Endodermal cell (in vitro differentiated cells): Measurements from ENCODE around the gene PRSS58. TPM values are rescaled to one million over a fixed set of nuclear protein-coding genes. Genes with fewer than 3 reads are reported as not detected.
A peak's percentile ranks its signal among the peaks of the same experiment; 100 is the strongest.

Experiments used
- DNase-seq: peaks from one replicate; pipeline ENCODE4 v3.0.0-alpha.2; 2017
- H3K27ac ChIP-seq: 2 replicates; pipeline ENCODE4 v1.5.1; 2013; ENCODE audit warnings: mild to moderate bottlenecking, low read depth, low read length, moderate library complexity
- H3K27me3 ChIP-seq: 2 replicates; pipeline ENCODE4 v1.6.1; 2013; ENCODE audit warnings: mild to moderate bottlenecking, low read length, moderate library complexity; ENCODE audit not compliant: insufficient read depth, control insufficient read depth, poor library complexity, severe bottlenecking
- H3K36me3 ChIP-seq: 2 replicates; pipeline ENCODE4 v1.7.0; 2013; ENCODE audit warnings: mild to moderate bottlenecking, low read length, moderate library complexity; ENCODE audit not compliant: control insufficient read depth, insufficient read depth
- H3K4me1 ChIP-seq: one replicate; pipeline ENCODE4 v1.7.0; 2013; ENCODE audit warnings: low read length; ENCODE audit not compliant: control insufficient read depth, insufficient read depth
- H3K4me3 ChIP-seq: 2 replicates; pipeline ENCODE4 v1.5.1; 2013; ENCODE audit warnings: mild to moderate bottlenecking, low read length, moderate library complexity
- H3K9ac ChIP-seq: 2 replicates; pipeline ENCODE4 v1.6.1; 2013; ENCODE audit warnings: mild to moderate bottlenecking, low read length, moderate library complexity; ENCODE audit not compliant: poor library complexity, severe bottlenecking; ENCODE audit errors: extremely low read depth
- H3K9me3 ChIP-seq: 2 replicates; pipeline ENCODE4 v1.6.1; 2013; ENCODE audit warnings: mild to moderate bottlenecking, low read length, moderate library complexity; ENCODE audit not compliant: control insufficient read depth
- H3K27ac Mint-ChIP-seq: 2 replicates; pipeline ENCODE4 v1.8.0; 2020; ENCODE audit warnings: mixed read lengths
- H3K27me3 Mint-ChIP-seq: 2 replicates; pipeline ENCODE4 v1.8.0; 2021; ENCODE audit warnings: mild to moderate bottlenecking, mixed read lengths; ENCODE audit not compliant: insufficient read depth
- H3K36me3 Mint-ChIP-seq: 2 replicates; pipeline ENCODE4 v1.8.0; 2020; ENCODE audit warnings: low read depth, mixed read lengths
- H3K4me1 Mint-ChIP-seq: 2 replicates; pipeline ENCODE4 v1.8.0; 2020; ENCODE audit warnings: mixed read lengths
- H3K4me3 Mint-ChIP-seq: 2 replicates; pipeline ENCODE4 v1.8.0; 2020; ENCODE audit warnings: mild to moderate bottlenecking, moderate library complexity, mixed read lengths
- H3K9me3 Mint-ChIP-seq: 2 replicates; pipeline ENCODE4 v1.8.0; 2020; ENCODE audit warnings: mild to moderate bottlenecking, mixed read lengths
- CTCF ChIP-seq: fragments of 200-600 bp; sonication (generic); conservative IDR thresholded peaks from 2 replicates; pipeline ENCODE4 v1.5.0; 2021; ENCODE audit warnings: antibody characterized with exemption, mild to moderate bottlenecking
- WGBS, 2 experiments: methylation state at CpG; one replicate each; pipeline versions ENCODE4 v1.1.5 to v1.1.7; 2013; ENCODE audit warnings: missing lambda C conversion rate in 2 of 2, mixed read lengths in 1 of 2; ENCODE audit not compliant: insufficient coverage in 1 of 2, insufficient read length in 1 of 2; 5-methylcytosine and 5-hydroxymethylcytosine counted together
- total RNA-seq, 2 donors: library from RNA; stranded (reverse); fragmentation: NEBNext Ultra II Directional in 1 of 2; extraction: Animal tissue kit (Norgen Biotek cat#: 25700) in 1 of 2; gene quantifications; 2 replicates in 1 of 2; 3 replicates in 1 of 2; pipeline ENCODE4 v1.2.1, GENCODE V29; 2021

PRSS58 gene
- total RNA-seq, 2 donors from 2014 or later, result not detected

GRCh38 chr7:142301923-142302550, 44.2 kb upstream of the PRSS58 start:
- Histone ChIP-seq H3K27me3 (no peaks in the 10 kb centered on the region), H3K9me3 (no peaks in the 10 kb centered on the region), H3K27ac (no peak overlapping the region), H3K36me3 (no peaks in the 10 kb centered on the region), H3K4me3 (no peak overlapping the region), H3K9ac (no peak overlapping the region), H3K4me1 (no peaks in the 10 kb centered on the region)
- Mint-ChIP-seq H3K27ac (no peak overlapping the region), H3K4me3 (no peak overlapping the region), H3K27me3 (peaks cover 8% of the 10 kb centered on the region), H3K36me3 (no peaks in the 10 kb centered on the region), H3K9me3 (no peaks in the 10 kb centered on the region), H3K4me1 (peaks cover 10% of the 10 kb centered on the region)
- DNase-seq, result no peak
- TF ChIP-seq CTCF, result peak; percentile 81
- WGBS, 2 experiments, result 44 to 50% methylated on average over 1 of the region's 3 CpGs

- peaks cover 8% of the 10 kb centered on the region for H3K27me3 Mint-ChIP-seq
- H3K27ac Mint-ChIP-seq, result no peak overlapping the region
- no peak for DNase-seq
- no peaks in the 10 kb centered on the region for H3K36me3 Mint-ChIP-seq
- H3K4me3 Mint-ChIP-seq, result no peak overlapping the region
- no peaks in the 10 kb centered on the region for H3K27me3 ChIP-seq
- H3K9me3 Mint-ChIP-seq, result no peaks in the 10 kb centered on the region
- TF ChIP-seq CTCF, result no peak
- no peaks in the 10 kb centered on the region for H3K36me3 ChIP-seq
- 83 to 94% methylated on average over 1 to 3 of the region's 3 CpGs for WGBS, 2 experiments
- no peak overlapping the region for H3K27ac ChIP-seq
- no peak overlapping the region for H3K4me3 ChIP-seq
- no peak overlapping the region for H3K9ac ChIP-seq
- H3K4me1 Mint-ChIP-seq, result peaks cover 10% of the 10 kb centered on the region
- no peaks in the 10 kb centered on the region for H3K4me1 ChIP-seq
- no peaks in the 10 kb centered on the region for H3K9me3 ChIP-seq
These were observed 43.4 kb upstream of the PRSS58 start for GRCh38 chr7:142301299-142301698.

DNA sequence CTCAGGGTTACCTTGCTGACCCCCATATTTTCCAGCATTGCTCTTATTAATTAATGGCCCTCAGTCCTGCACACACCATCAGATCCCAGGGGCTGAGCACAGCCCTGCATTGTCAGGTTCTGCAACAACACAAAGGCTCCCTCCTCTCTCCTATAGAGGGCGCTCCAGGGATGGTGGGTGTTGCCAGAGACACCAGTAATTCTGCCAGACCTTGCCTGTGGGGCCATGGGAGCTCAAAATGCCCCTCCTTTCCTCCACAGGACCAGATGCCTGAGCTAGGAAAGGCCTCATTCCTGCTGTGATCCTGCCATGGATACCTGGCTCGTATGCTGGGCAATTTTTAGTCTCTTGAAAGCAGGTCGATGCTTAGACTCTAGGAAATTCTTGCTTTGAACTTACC, 42.8 kb upstream of the PRSS58 start:
- no peak overlapping the region for H3K9ac ChIP-seq
- no peaks in the 10 kb centered on the region for H3K9me3 ChIP-seq
- peaks cover 10% of the 10 kb centered on the region for H3K4me1 Mint-ChIP-seq
- peak; percentile 92 for DNase-seq
- H3K4me1 ChIP-seq, result no peaks in the 10 kb centered on the region
- H3K9me3 Mint-ChIP-seq, result no peaks in the 10 kb centered on the region
- peak; percentile 82 for TF ChIP-seq CTCF
- H3K36me3 Mint-ChIP-seq, result no peaks in the 10 kb centered on the region
- H3K4me3 ChIP-seq, result no peak overlapping the region
- no peaks in the 10 kb centered on the region for H3K27me3 ChIP-seq
- H3K4me3 Mint-ChIP-seq, result no peak overlapping the region
- no peaks in the 10 kb centered on the region for H3K36me3 ChIP-seq
- WGBS, 2 experiments, result 72 to 75% methylated on average over 3 of the region's 3 CpGs
- no peak overlapping the region for H3K27ac ChIP-seq
- peaks cover 8% of the 10 kb centered on the region for H3K27me3 Mint-ChIP-seq
- no peak overlapping the region for H3K27ac Mint-ChIP-seq
